ENCODE results near the gene MN1.
A peak's percentile ranks its signal among the peaks of the same experiment; 100 is the strongest.

Gene MN1

GRCh38 chr22:27839057-27839660 lies 37.6 kb upstream of the MN1 start:
- Histone ChIP-seq H3K4me3 (ENCODE audit: low read length) (no peak overlapping the region), H3K9me3 (ENCODE audit: low read length) (peaks cover 6% of the 10 kb centered on the region), H3K27me3 (ENCODE audit: insufficient read depth, low read length) (no peaks in the 10 kb centered on the region), H3K4me1 (ENCODE audit: insufficient read depth, low read length) (peaks cover 13% of the 10 kb centered on the region), H2AFZ (ENCODE audit: low read depth, low read length) (no peak overlapping the region), H3K36me3 (ENCODE audit: insufficient read depth, low read length) (no peaks in the 10 kb centered on the region)

- H3K27me3 ChIP-seq (ENCODE audit: insufficient read depth, low read length), result no peaks in the 10 kb centered on the region
- H2AFZ ChIP-seq (ENCODE audit: low read depth, low read length), result no peak overlapping the region
- peaks cover 6% of the 10 kb centered on the region for H3K9me3 ChIP-seq (ENCODE audit: low read length)
- H3K36me3 ChIP-seq (ENCODE audit: insufficient read depth, low read length), result no peaks in the 10 kb centered on the region
- H3K4me3 ChIP-seq (ENCODE audit: low read length), result no peak overlapping the region
- H3K4me1 ChIP-seq (ENCODE audit: insufficient read depth, low read length), result peaks cover 9% of the 10 kb centered on the region
These were observed 34.6 kb upstream of the MN1 start for GRCh38 chr22:27836181-27836580.

GRCh38 chr22:27835446-27835845 lies 33.9 kb upstream of the MN1 start:
- H3K4me1 ChIP-seq (ENCODE audit: insufficient read depth, low read length), result peaks cover 9% of the 10 kb centered on the region
- no peak overlapping the region for H3K4me3 ChIP-seq (ENCODE audit: low read length)
- H3K9me3 ChIP-seq (ENCODE audit: low read length), result peaks cover 6% of the 10 kb centered on the region
- no peak overlapping the region for H2AFZ ChIP-seq (ENCODE audit: low read depth, low read length)
- no peaks in the 10 kb centered on the region for H3K36me3 ChIP-seq (ENCODE audit: insufficient read depth, low read length)
- H3K27me3 ChIP-seq (ENCODE audit: insufficient read depth, low read length), result no peaks in the 10 kb centered on the region

- no peak overlapping the region for H3K4me3 ChIP-seq (ENCODE audit: low read length)
These were observed 33.0 kb upstream of the MN1 start for GRCh38 chr22:27834364-27835185.

GRCh38 chr22:27833803-27834202 lies 32.2 kb upstream of the MN1 start:
- H3K4me1 ChIP-seq (ENCODE audit: insufficient read depth, low read length), result peaks cover 9% of the 10 kb centered on the region
- H3K36me3 ChIP-seq (ENCODE audit: insufficient read depth, low read length), result no peaks in the 10 kb centered on the region
- no peak overlapping the region for H3K4me3 ChIP-seq (ENCODE audit: low read length)
- H2AFZ ChIP-seq (ENCODE audit: low read depth, low read length), result no peak overlapping the region
- H3K9me3 ChIP-seq (ENCODE audit: low read length), result peaks cover 6% of the 10 kb centered on the region
- H3K27me3 ChIP-seq (ENCODE audit: insufficient read depth, low read length), result no peaks in the 10 kb centered on the region

More at GRCh38 chr22:27834364-27835185, 33.0 kb upstream of the MN1 start:
- H3K4me1 ChIP-seq (ENCODE audit: insufficient read depth, low read length), result peaks cover 9% of the 10 kb centered on the region
- peaks cover 6% of the 10 kb centered on the region for H3K9me3 ChIP-seq (ENCODE audit: low read length)
- H3K36me3 ChIP-seq (ENCODE audit: insufficient read depth, low read length), result no peaks in the 10 kb centered on the region
- H3K27me3 ChIP-seq (ENCODE audit: insufficient read depth, low read length), result no peaks in the 10 kb centered on the region
- no peak overlapping the region for H2AFZ ChIP-seq (ENCODE audit: low read depth, low read length)

- no peak overlapping the region for H3K4me3 ChIP-seq (ENCODE audit: low read length)
- no peaks in the 10 kb centered on the region for H3K27me3 ChIP-seq (ENCODE audit: insufficient read depth, low read length)
- no peaks in the 10 kb centered on the region for H3K36me3 ChIP-seq (ENCODE audit: insufficient read depth, low read length)
- H3K9me3 ChIP-seq (ENCODE audit: low read length), result peaks cover 6% of the 10 kb centered on the region
- H3K4me1 ChIP-seq (ENCODE audit: insufficient read depth, low read length), result peaks cover 9% of the 10 kb centered on the region
- H2AFZ ChIP-seq (ENCODE audit: low read depth, low read length), result no peak overlapping the region
These were observed 31.1 kb upstream of the MN1 start for GRCh38 chr22:27832606-27833005.

GRCh38 chr22:27829620-27830019 lies 28.1 kb upstream of the MN1 start:
- H3K4me1 ChIP-seq (ENCODE audit: insufficient read depth, low read length), result peaks cover 9% of the 10 kb centered on the region
- H3K4me3 ChIP-seq (ENCODE audit: low read length), result no peak overlapping the region
- no peak overlapping the region for H2AFZ ChIP-seq (ENCODE audit: low read depth, low read length)
- H3K27me3 ChIP-seq (ENCODE audit: insufficient read depth, low read length), result no peaks in the 10 kb centered on the region
- H3K36me3 ChIP-seq (ENCODE audit: insufficient read depth, low read length), result no peaks in the 10 kb centered on the region
- peaks cover 3% of the 10 kb centered on the region for H3K9me3 ChIP-seq (ENCODE audit: low read length)

GRCh38 chr22:27827604-27828587 lies 26.3 kb upstream of the MN1 start:
- peaks cover 9% of the 10 kb centered on the region for H3K4me1 ChIP-seq (ENCODE audit: insufficient read depth, low read length)
- H3K27me3 ChIP-seq (ENCODE audit: insufficient read depth, low read length), result no peaks in the 10 kb centered on the region
- no peaks in the 10 kb centered on the region for H3K9me3 ChIP-seq (ENCODE audit: low read length)
- H2AFZ ChIP-seq (ENCODE audit: low read depth, low read length), result no peak overlapping the region
- no peak overlapping the region for H3K4me3 ChIP-seq (ENCODE audit: low read length)
- H3K36me3 ChIP-seq (ENCODE audit: insufficient read depth, low read length), result no peaks in the 10 kb centered on the region

GRCh38 chr22:27825174-27825573 lies 23.6 kb upstream of the MN1 start:
- no peaks in the 10 kb centered on the region for H3K36me3 ChIP-seq (ENCODE audit: insufficient read depth, low read length)
- no peaks in the 10 kb centered on the region for H3K27me3 ChIP-seq (ENCODE audit: insufficient read depth, low read length)
- no peak overlapping the region for H3K4me3 ChIP-seq (ENCODE audit: low read length)
- no peak overlapping the region for H2AFZ ChIP-seq (ENCODE audit: low read depth, low read length)
- H3K4me1 ChIP-seq (ENCODE audit: insufficient read depth, low read length), result peaks cover 4% of the 10 kb centered on the region
- H3K9me3 ChIP-seq (ENCODE audit: low read length), result no peaks in the 10 kb centered on the region

GRCh38 chr22:27823221-27823620 lies 21.7 kb upstream of the MN1 start:
- H3K27me3 ChIP-seq (ENCODE audit: insufficient read depth, low read length), result no peaks in the 10 kb centered on the region
- no peak overlapping the region for H2AFZ ChIP-seq (ENCODE audit: low read depth, low read length)
- H3K36me3 ChIP-seq (ENCODE audit: insufficient read depth, low read length), result no peaks in the 10 kb centered on the region
- peaks cover 4% of the 10 kb centered on the region for H3K4me1 ChIP-seq (ENCODE audit: insufficient read depth, low read length)
- no peak overlapping the region for H3K4me3 ChIP-seq (ENCODE audit: low read length)
- H3K9me3 ChIP-seq (ENCODE audit: low read length), result no peaks in the 10 kb centered on the region

GRCh38 chr22:27820896-27821866 lies 19.6 kb upstream of the MN1 start:
- peak overlapping the region; percentile 21 for H2AFZ ChIP-seq (ENCODE audit: low read depth, low read length)
- H3K9me3 ChIP-seq (ENCODE audit: low read length), result no peaks in the 10 kb centered on the region
- H3K4me3 ChIP-seq (ENCODE audit: low read length), result no peak overlapping the region
- H3K4me1 ChIP-seq (ENCODE audit: insufficient read depth, low read length), result peaks cover 4% of the 10 kb centered on the region
- no peaks in the 10 kb centered on the region for H3K36me3 ChIP-seq (ENCODE audit: insufficient read depth, low read length)
- no peaks in the 10 kb centered on the region for H3K27me3 ChIP-seq (ENCODE audit: insufficient read depth, low read length)

GRCh38 chr22:27816552-27816951 lies 15.0 kb upstream of the MN1 start:
- H2AFZ ChIP-seq (ENCODE audit: low read depth, low read length), result no peak overlapping the region
- no peak overlapping the region for H3K4me3 ChIP-seq (ENCODE audit: low read length)
- no peaks in the 10 kb centered on the region for H3K27me3 ChIP-seq (ENCODE audit: insufficient read depth, low read length)
- H3K36me3 ChIP-seq (ENCODE audit: insufficient read depth, low read length), result no peaks in the 10 kb centered on the region
- no peaks in the 10 kb centered on the region for H3K9me3 ChIP-seq (ENCODE audit: low read length)
- H3K4me1 ChIP-seq (ENCODE audit: insufficient read depth, low read length), result peaks cover 4% of the 10 kb centered on the region

All from neuron (in vitro differentiated cells).